ENCODE results near the gene EGFL7. TPM values are rescaled to one million over a fixed set of nuclear protein-coding genes. Genes with fewer than 3 reads are reported as not detected.
A peak's percentile ranks its signal among the peaks of the same experiment; 100 is the strongest.

Gene EGFL7
- total and polyA plus RNA-seq, 2 of the 8 experiments (the other 6 are each of a cell fraction or from before 2014, with no cell fraction given): 37.8 to 53.4 TPM

- Histone ChIP-seq H3K79me2 (ENCODE audit: control insufficient read depth in 1 of 2, insufficient read depth in 2 of 2, low read length in 2 of 2) (no peaks in the 10 kb centered on the region), H2BK120ac (replicated peaks; ENCODE audit: low read depth, low read length) (no peak overlapping the region), H3K36me3 (ENCODE audit: control insufficient read depth in 2 of 4, insufficient read depth in 4 of 4, low read length in 3 of 4) (no peaks in the 10 kb centered on the region), H3K27ac (ENCODE audit: low read depth, low read length) (no peak overlapping the region), H3K23ac (ENCODE audit: insufficient read length) (no peak overlapping the region), H3K79me1 (ENCODE audit: low read depth, low read length) (no peaks in the 10 kb centered on the region), H3K9me3 (ENCODE audit: insufficient read depth in 2 of 2, low read depth in 1 of 2, low read length in 1 of 2) (no peaks in the 10 kb centered on the region), H3K27me3 (replicated peaks in 1 of 4; ENCODE audit: control insufficient read depth in 3 of 4, extremely low read depth in 1 of 4, insufficient read depth in 3 of 4, low read length in 3 of 4) (peaks cover 0 to under 1% (median 0%) of the 10 kb centered on the region in 4 experiments; a peak in 1 of 7 replicates), H2BK20ac (ENCODE audit: low read length) (no peak overlapping the region), H3K23me2 (ENCODE audit: low read depth, low read length) (no peaks in the 10 kb centered on the region), H3K4me3 (ENCODE audit: extremely low read depth in 1 of 4, insufficient read depth in 2 of 4, low read depth in 3 of 4, low read length in 4 of 4) (no peak overlapping the region), H2BK5ac (ENCODE audit: low read depth, low read length) (no peak overlapping the region), H2AK5ac (ENCODE audit: low read depth, low read length) (no peak overlapping the region), H4K8ac (ENCODE audit: extremely low read depth, insufficient read depth, low read length) (no peak overlapping the region), H3K4me2 (ENCODE audit: insufficient read depth in 1 of 2, low read depth in 2 of 2, low read length in 2 of 2) (no peak overlapping the region), H3K56ac (replicated peaks; ENCODE audit: insufficient read length, low read depth, low read length) (no peak overlapping the region), H3K4ac (replicated peaks; ENCODE audit: insufficient read length, low read depth, low read length) (no peak overlapping the region), H4K5ac (ENCODE audit: insufficient read length, low read depth, low read length) (no peak overlapping the region), H4K20me1 (replicated peaks in 1 of 2; ENCODE audit: control insufficient read depth in 1 of 2, insufficient read depth in 2 of 2, low read length in 2 of 2) (no peaks in the 10 kb centered on the region), H3K4me1 (replicated peaks in 1 of 4; ENCODE audit: control insufficient read depth in 3 of 4, insufficient read depth in 4 of 4, low read length in 3 of 4) (peaks cover 0 to 10% (median 2%) of the 10 kb centered on the region in 4 experiments; a peak in 4 of 7 replicates), H2AFZ (ENCODE audit: low read length) (no peak overlapping the region), H4K91ac (replicated peaks; ENCODE audit: insufficient read length, low read length) (no peak overlapping the region), H3K9ac (replicated peaks in 1 of 4; ENCODE audit: extremely low read depth in 1 of 4, low read depth in 3 of 4, low read length in 3 of 4) (no peak overlapping the region), H2BK12ac (ENCODE audit: low read depth, low read length) (0 out of 2 replicates have a peak overlapping the region, but pooled peaks have one; percentile 39), H3K14ac (ENCODE audit: insufficient read length) (no peak overlapping the region), H2BK15ac (ENCODE audit: low read length) (no peak overlapping the region), H3K18ac (ENCODE audit: extremely low read depth, low read length) (no peak overlapping the region)
- 84% methylated on average over 16 of the region's 16 CpGs; no CpG with 5 or more reads in 1 of the 2 experiments for WGBS, 2 experiments (ENCODE audit: extremely low coverage in 1 of 2, insufficient coverage in 1 of 2, insufficient read length in 1 of 2, insufficient replicate concordance in 2 of 2, low coverage in 1 of 2, low lambda C conversion rate in 2 of 2, missing lambda C conversion rate in 1 of 2)
- POLR2A ChIA-PET (ENCODE audit: partially characterized antibody): no interaction called here
- FAIRE-seq (no peak), DNase-seq (ENCODE audit: low read depth in 1 of 2, low spot score in 2 of 2) (no peak)
- no peak for TF ChIP-seq GABPA (IDR thresholded peaks at IDR 0.05; ENCODE audit: borderline replicate concordance, insufficient read depth, low read length)
- no peak for TF ChIP-seq CEBPB (IDR thresholded peaks at IDR 0.05; ENCODE audit: low read depth, low read length)
- no peak for TF ChIP-seq TBP (IDR thresholded peaks at IDR 0.05; ENCODE audit: low read depth, low read length)
- no peak for TF ChIP-seq SIX5 (IDR thresholded peaks at IDR 0.05; ENCODE audit: low read depth, low read length)
- no peak for TF ChIP-seq HDAC6 (IDR thresholded peaks at IDR 0.05; ENCODE audit: low read depth, low read length)
- no peak for TF ChIP-seq NANOG (IDR thresholded peaks at IDR 0.05; ENCODE audit: insufficient read depth, low read depth, low read length, poor library complexity, severe bottlenecking)
- no peak for TF ChIP-seq JUND (IDR thresholded peaks at IDR 0.05; ENCODE audit: low read length)
- TF ChIP-seq TAF1 (IDR thresholded peaks at IDR 0.05; ENCODE audit: low read depth, low read length): no peak
- TF ChIP-seq EGR1 (IDR thresholded peaks at IDR 0.05; ENCODE audit: borderline replicate concordance, low read depth, low read length): no peak
- TF ChIP-seq ATF3 (IDR thresholded peaks at IDR 0.05; ENCODE audit: insufficient read depth, low read depth, low read length): no peak
- no peak for TF ChIP-seq JUN (IDR thresholded peaks at IDR 0.05; ENCODE audit: low read depth, low read length)
- no peak for TF ChIP-seq RNF2 (IDR thresholded peaks at IDR 0.05; ENCODE audit: borderline replicate concordance, low read depth, low read length, missing control alignments, poor library complexity, severe bottlenecking)
- CTCF ChIA-PET (ENCODE audit: partially characterized antibody): interaction anchor here (0.9 to 16.1 kb wide), 2 partner anchors 45 to 161 kb away, joined by 3 to 237 read pairs; no protein-coding TSS in a partner anchor
Observed at GRCh38 chr9:136648751-136649150, 14.0 kb upstream of the EGFL7 start.
